Stomach (tissue), 4 donors: ENCODE results near the gene ADISSP.

Experiments
- POLR2A ChIP-seq, 4 donors: fragments of 450-650 bp; IDR thresholded peaks; one replicate each; pipeline ENCODE4 v1.6.1; 2016; ENCODE audit warnings: antibody characterized with exemption in 4 of 4, control low read depth in 2 of 4, mild to moderate bottlenecking in 1 of 4, moderate library complexity in 1 of 4
- POLR2AphosphoS5 ChIP-seq, 3 donors: sonication (generic); formaldehyde crosslinking; IDR thresholded peaks; one replicate each; pipeline ENCODE4 v1.6.1; 2016; ENCODE audit warnings: antibody characterized with exemption in 3 of 3
- TF ChIP-seq, protein P1 (sequence below), 7 experiments: fragments of 450-650 bp in 4 of 7; fragments of 200-600 bp in 3 of 7; sonication (generic) in 3 of 7; IDR thresholded peaks; one replicate each; pipeline ENCODE4 v1.5.1; 2016 to 2019; ENCODE audit warnings: antibody characterized with exemption in 7 of 7, control low read depth in 2 of 7, mild to moderate bottlenecking in 1 of 7

GRCh38 chr20:3719046-3719445 is 48.5 kb downstream of the ADISSP start:
- TF ChIP-seq, protein P1, sequence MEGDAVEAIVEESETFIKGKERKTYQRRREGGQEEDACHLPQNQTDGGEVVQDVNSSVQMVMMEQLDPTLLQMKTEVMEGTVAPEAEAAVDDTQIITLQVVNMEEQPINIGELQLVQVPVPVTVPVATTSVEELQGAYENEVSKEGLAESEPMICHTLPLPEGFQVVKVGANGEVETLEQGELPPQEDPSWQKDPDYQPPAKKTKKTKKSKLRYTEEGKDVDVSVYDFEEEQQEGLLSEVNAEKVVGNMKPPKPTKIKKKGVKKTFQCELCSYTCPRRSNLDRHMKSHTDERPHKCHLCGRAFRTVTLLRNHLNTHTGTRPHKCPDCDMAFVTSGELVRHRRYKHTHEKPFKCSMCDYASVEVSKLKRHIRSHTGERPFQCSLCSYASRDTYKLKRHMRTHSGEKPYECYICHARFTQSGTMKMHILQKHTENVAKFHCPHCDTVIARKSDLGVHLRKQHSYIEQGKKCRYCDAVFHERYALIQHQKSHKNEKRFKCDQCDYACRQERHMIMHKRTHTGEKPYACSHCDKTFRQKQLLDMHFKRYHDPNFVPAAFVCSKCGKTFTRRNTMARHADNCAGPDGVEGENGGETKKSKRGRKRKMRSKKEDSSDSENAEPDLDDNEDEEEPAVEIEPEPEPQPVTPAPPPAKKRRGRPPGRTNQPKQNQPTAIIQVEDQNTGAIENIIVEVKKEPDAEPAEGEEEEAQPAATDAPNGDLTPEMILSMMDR (IDR thresholded peaks at IDR 0.05): no peak
- TF ChIP-seq POLR2A (IDR thresholded peaks at IDR 0.05): no peak
- no peak for TF ChIP-seq POLR2AphosphoS5 (IDR thresholded peaks at IDR 0.05)
